HEK293 (cell line): Measurements from ENCODE around the gene ELF3.

Source experiments
- BCL11A ChIP-seq: fragments of 450-650 bp; formaldehyde crosslinking; IDR thresholded peaks from 2 replicates; pipeline ENCODE4 v1.5.1; 2016; ENCODE audit warnings: low read depth, missing biosample characterization, missing genetic modification characterization
- BCL6B ChIP-seq: fragments of 450-650 bp; formaldehyde crosslinking; IDR thresholded peaks from 2 replicates; pipeline ENCODE4 v1.5.1; 2017; ENCODE audit warnings: missing biosample characterization, missing genetic modification characterization
- HIC1 ChIP-seq: fragments of 450-650 bp; formaldehyde crosslinking; IDR thresholded peaks from 2 replicates; pipeline ENCODE4 v1.5.1; 2016; ENCODE audit warnings: missing biosample characterization, missing genetic modification characterization
- INSM2 ChIP-seq: fragments of 450-650 bp; formaldehyde crosslinking; IDR thresholded peaks from 2 replicates; pipeline ENCODE4 v1.5.1; 2016; ENCODE audit warnings: missing biosample characterization, missing genetic modification characterization
- KLF8 ChIP-seq: fragments of 450-650 bp; formaldehyde crosslinking; IDR thresholded peaks from 2 replicates; pipeline ENCODE4 v1.5.1; 2016; ENCODE audit warnings: missing biosample characterization, missing genetic modification characterization
- MEIS1 ChIP-seq: sonication (generic); formaldehyde crosslinking; IDR thresholded peaks from 2 replicates; pipeline ENCODE4 v1.8.1; 2022; ENCODE audit warnings: missing genetic modification reagents, mild to moderate bottlenecking, borderline replicate concordance
- MZF1 ChIP-seq: fragments of 450-650 bp; formaldehyde crosslinking; IDR thresholded peaks from 2 replicates; pipeline ENCODE4 v1.5.1; 2017; ENCODE audit warnings: missing biosample characterization, missing genetic modification characterization, borderline replicate concordance
- SCRT1 ChIP-seq: fragments of 450-650 bp; formaldehyde crosslinking; IDR thresholded peaks from 2 replicates; pipeline ENCODE4 v1.5.1; 2016; ENCODE audit warnings: missing biosample characterization, missing genetic modification characterization, borderline replicate concordance
- TCF7L2 ChIP-seq: IDR thresholded peaks from 2 replicates; pipeline ENCODE4 v1.6.1; 2011; ENCODE audit warnings: low read depth, mild to moderate bottlenecking, inconsistent platforms, low read length, moderate library complexity, borderline replicate concordance
- WT1 ChIP-seq: fragments of 450-650 bp; formaldehyde crosslinking; IDR thresholded peaks from 2 replicates; pipeline ENCODE4 v1.5.1; 2016; ENCODE audit warnings: missing biosample characterization, missing genetic modification characterization
- ZBTB17 ChIP-seq: fragments of 450-650 bp; formaldehyde crosslinking; IDR thresholded peaks from 2 replicates; pipeline ENCODE4 v1.5.1; 2016; ENCODE audit warnings: missing biosample characterization, missing genetic modification characterization
- ZEB2 ChIP-seq: fragments of 450-650 bp; formaldehyde crosslinking; IDR thresholded peaks from 2 replicates; pipeline ENCODE4 v1.5.1; 2016; ENCODE audit warnings: missing biosample characterization, missing genetic modification characterization
- ZFP69B ChIP-seq: fragments of 450-650 bp; formaldehyde crosslinking; IDR thresholded peaks from 2 replicates; pipeline ENCODE4 v1.5.1; 2016; ENCODE audit warnings: missing biosample characterization, missing genetic modification characterization
- ZNF221 ChIP-seq: fragments of 450-650 bp; formaldehyde crosslinking; IDR thresholded peaks from 2 replicates; pipeline ENCODE4 v1.5.1; 2017; ENCODE audit warnings: missing biosample characterization, missing genetic modification characterization, borderline replicate concordance
- ZNF239 ChIP-seq: fragments of 450-650 bp; formaldehyde crosslinking; IDR thresholded peaks from 2 replicates; pipeline ENCODE4 v1.5.1; 2016; ENCODE audit warnings: missing biosample characterization, missing genetic modification characterization
- ZNF280C ChIP-seq: fragments of 450-650 bp; formaldehyde crosslinking; IDR thresholded peaks from 2 replicates; pipeline ENCODE4 v1.5.1; 2016; ENCODE audit warnings: missing biosample characterization, missing genetic modification characterization
- ZNF302 ChIP-seq: fragments of 450-650 bp; formaldehyde crosslinking; IDR thresholded peaks from 2 replicates; pipeline ENCODE4 v1.5.1; 2016; ENCODE audit warnings: missing biosample characterization, missing genetic modification characterization, low read depth
- ZNF354C ChIP-seq: fragments of 450-650 bp; formaldehyde crosslinking; IDR thresholded peaks from 2 replicates; pipeline ENCODE4 v1.5.1; 2016; ENCODE audit warnings: missing biosample characterization, missing genetic modification characterization, low read depth, borderline replicate concordance
- ZNF416 ChIP-seq: fragments of 450-650 bp; formaldehyde crosslinking; IDR thresholded peaks from 2 replicates; pipeline ENCODE4 v1.5.1; 2016; ENCODE audit warnings: missing biosample characterization, missing genetic modification characterization
- ZNF473 ChIP-seq: fragments of 450-650 bp; formaldehyde crosslinking; IDR thresholded peaks from 2 replicates; pipeline ENCODE4 v1.5.1; 2017; ENCODE audit warnings: missing biosample characterization, missing genetic modification characterization
- ZNF549 ChIP-seq: fragments of 450-650 bp; IDR thresholded peaks from 2 replicates; pipeline ENCODE4 v1.5.1; 2018; ENCODE audit warnings: missing biosample characterization, missing genetic modification characterization, mild to moderate bottlenecking, inconsistent platforms, moderate library complexity
- ZNF639 ChIP-seq: fragments of 450-650 bp; formaldehyde crosslinking; IDR thresholded peaks from 2 replicates; pipeline ENCODE4 v1.5.1; 2016; ENCODE audit warnings: missing biosample characterization, missing genetic modification characterization
- ZNF664 ChIP-seq: fragments of 450-650 bp; formaldehyde crosslinking; IDR thresholded peaks from 2 replicates; pipeline ENCODE4 v1.5.1; 2016; ENCODE audit warnings: missing biosample characterization, missing genetic modification characterization
- ZNF670 ChIP-seq: fragments of 450-650 bp; formaldehyde crosslinking; IDR thresholded peaks from 2 replicates; pipeline ENCODE4 v1.5.1; 2016; ENCODE audit warnings: missing biosample characterization, missing genetic modification characterization, low read depth
- ZNF692 ChIP-seq: fragments of 450-650 bp; formaldehyde crosslinking; IDR thresholded peaks from 2 replicates; pipeline ENCODE4 v1.5.1; 2016; ENCODE audit warnings: missing biosample characterization, missing genetic modification characterization
- ZNF843 ChIP-seq: fragments of 450-650 bp; formaldehyde crosslinking; IDR thresholded peaks from 2 replicates; pipeline ENCODE4 v1.5.1; 2016; ENCODE audit warnings: missing biosample characterization, missing genetic modification characterization
- ZSCAN18 ChIP-seq: fragments of 450-650 bp; formaldehyde crosslinking; IDR thresholded peaks from 2 replicates; pipeline ENCODE4 v1.5.1; 2016; ENCODE audit warnings: missing biosample characterization, missing genetic modification characterization
- ZSCAN23 ChIP-seq: fragments of 450-650 bp; formaldehyde crosslinking; IDR thresholded peaks from 2 replicates; pipeline ENCODE4 v1.5.1; 2016; ENCODE audit warnings: missing biosample characterization, missing genetic modification characterization

ELF3 gene

GRCh38 chr1:202009326-202010179, 834 bp upstream of the ELF3 start (continued):
- TF ChIP-seq TCF7L2, result no peak
- TF ChIP-seq WT1 (tag by site-specific recombination), result no peak
- TF ChIP-seq ZNF473, result no peak
- no peak for TF ChIP-seq ZNF670 (tag by site-specific recombination)
- TF ChIP-seq ZNF221 (tag by site-specific recombination), result no peak
- TF ChIP-seq ZNF416 (tag by site-specific recombination), result no peak
- TF ChIP-seq BCL11A (tag by site-specific recombination), result no peak
- no peak for TF ChIP-seq SCRT1 (tag by site-specific recombination)
- TF ChIP-seq INSM2 (tag by site-specific recombination), result no peak
- no peak for TF ChIP-seq ZSCAN18 (tag by site-specific recombination)
- TF ChIP-seq ZNF280C, result no peak
- TF ChIP-seq ZNF302 (tag by site-specific recombination), result no peak
- peak; percentile 66 for TF ChIP-seq ZEB2 (tag by site-specific recombination)
- TF ChIP-seq HIC1 (tag by site-specific recombination), result no peak
- TF ChIP-seq BCL6B (tag by site-specific recombination), result no peak
- peak; percentile 82 for TF ChIP-seq ZNF664 (tag by site-specific recombination)
- TF ChIP-seq ZBTB17 (tag by site-specific recombination), result peak; percentile 80
- TF ChIP-seq MZF1 (tag by site-specific recombination), result no peak
- no peak for TF ChIP-seq ZNF239
- TF ChIP-seq ZNF549, result no peak
- TF ChIP-seq ZSCAN23 (tag by site-specific recombination), result no peak
- no peak for TF ChIP-seq ZNF843 (tag by site-specific recombination)
- TF ChIP-seq ZNF354C (tag by site-specific recombination), result no peak
- no peak for TF ChIP-seq KLF8 (tag by site-specific recombination)
- no peak for TF ChIP-seq ZNF639 (tag by site-specific recombination)
- TF ChIP-seq MEIS1 (CRISPR knock-in tag), result no peak
- peak; percentile 86 for TF ChIP-seq ZNF692 (tag by site-specific recombination)
- TF ChIP-seq ZFP69B, result peak; percentile 57; the same call in 1 of the 2 replicates
